Ammon's horn (tissue), 1 donor: ENCODE measurements around the gene NCKAP5.
"Not testable (repeated sequence)": the region's sequence is repeated elsewhere in the genome, so short reads cannot be mapped to it uniquely, and the experiment has no call there.

Experiments
- DNase-seq: peaks from one replicate; pipeline ENCODE4 v3.0.0-alpha.2; 2016; ENCODE audit warnings: low spot score

NCKAP5 gene

DNA sequence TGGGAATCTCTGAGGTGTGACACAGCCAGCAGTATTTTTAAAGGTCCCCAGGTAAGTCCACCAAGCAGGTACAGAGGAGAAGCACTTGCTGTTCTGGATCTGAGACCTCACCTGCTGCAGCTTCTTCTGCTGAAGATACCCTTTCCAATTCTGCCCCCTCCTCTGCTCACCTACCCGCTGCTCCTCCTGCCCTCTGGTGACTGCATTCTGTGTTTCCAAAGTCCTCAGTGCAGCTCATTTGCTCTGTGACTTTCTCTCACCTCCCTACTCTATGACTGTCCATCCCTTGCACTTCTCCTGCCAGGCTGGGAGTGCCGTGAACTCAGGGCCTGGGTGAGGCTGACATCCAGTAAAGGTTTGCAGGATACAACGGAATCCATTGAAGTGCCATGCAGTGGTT lies 693.1 kb downstream of the NCKAP5 start:
- DNase-seq: no peak

DNA sequence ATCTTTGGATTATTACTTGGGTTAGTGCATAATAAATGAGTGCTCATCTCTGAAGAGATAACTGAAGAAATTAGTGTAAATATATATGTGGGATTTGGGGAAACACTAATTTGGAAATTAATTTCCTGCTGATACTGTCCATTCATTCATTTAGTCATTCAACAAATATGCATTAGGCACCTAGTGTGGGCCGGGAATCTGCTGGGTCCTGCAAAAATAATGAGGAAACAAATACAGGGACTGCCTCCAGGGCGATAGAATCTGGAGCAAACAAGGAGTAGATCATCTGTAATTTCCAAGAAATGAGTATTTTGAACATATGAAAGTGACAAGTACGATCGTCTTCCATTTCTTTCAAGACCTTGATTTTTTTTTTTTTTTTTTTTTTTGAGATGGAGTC lies 694.5 kb downstream of the NCKAP5 start:
- DNase-seq: no peak

DNA sequence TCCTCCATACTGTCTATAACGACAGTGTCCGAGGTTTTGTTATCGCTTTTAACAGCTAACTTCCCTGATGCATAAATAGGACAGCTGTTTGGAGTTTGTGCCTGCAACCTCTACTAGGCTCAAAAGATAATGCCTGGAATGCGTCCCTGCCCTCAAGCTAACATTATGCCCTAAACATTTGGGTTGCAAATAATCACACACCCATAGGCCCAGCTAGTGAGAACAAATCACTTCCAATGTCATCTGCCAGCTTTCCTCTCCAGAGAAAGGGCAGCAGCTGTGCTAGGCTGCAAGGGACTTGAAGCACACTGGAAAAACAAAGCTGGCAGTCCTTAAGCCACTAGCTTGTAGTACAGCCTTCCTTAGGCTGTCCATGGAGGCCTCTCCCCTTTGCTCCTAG lies 696.4 kb downstream of the NCKAP5 start:
- DNase-seq: no peak

DNA sequence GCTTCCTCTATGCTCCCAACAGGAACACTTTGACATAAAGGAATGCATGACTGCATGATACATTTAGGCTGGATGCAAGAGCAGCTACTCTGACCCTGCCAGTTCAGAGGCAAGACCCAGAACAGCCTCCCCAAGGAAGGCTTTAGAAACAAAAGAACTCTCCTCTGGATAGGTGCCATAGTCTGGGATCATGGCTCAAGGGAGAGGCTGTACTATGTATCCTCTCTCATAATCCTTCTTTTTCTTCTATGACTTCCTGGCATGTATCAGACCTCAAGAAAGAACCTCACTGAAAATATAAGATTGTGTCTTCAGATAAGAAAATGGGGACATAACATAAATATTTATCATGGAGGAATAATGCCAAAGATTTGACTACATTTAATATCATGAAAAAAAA lies 704.3 kb downstream of the NCKAP5 start:
- DNase-seq: no peak

DNA sequence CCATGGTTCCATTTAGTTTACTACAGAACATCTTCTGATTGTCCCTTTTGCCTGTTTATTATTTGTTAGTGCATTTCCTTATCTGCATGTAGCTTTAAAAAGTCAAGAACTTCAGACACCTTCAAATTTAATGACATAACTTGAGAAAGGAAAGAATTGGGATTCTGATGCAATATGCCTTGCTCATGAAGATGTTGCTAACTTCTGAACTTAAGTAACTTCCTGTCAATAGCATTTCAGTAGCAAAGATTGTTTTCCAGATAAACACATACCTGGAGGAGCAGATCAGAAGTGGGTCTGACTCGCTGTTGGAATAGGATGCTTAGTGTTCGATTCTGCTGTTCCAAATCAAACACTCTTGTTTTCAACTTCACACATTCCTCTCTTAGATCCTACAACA lies 708.0 kb downstream of the NCKAP5 start:
- no peak for DNase-seq

DNA sequence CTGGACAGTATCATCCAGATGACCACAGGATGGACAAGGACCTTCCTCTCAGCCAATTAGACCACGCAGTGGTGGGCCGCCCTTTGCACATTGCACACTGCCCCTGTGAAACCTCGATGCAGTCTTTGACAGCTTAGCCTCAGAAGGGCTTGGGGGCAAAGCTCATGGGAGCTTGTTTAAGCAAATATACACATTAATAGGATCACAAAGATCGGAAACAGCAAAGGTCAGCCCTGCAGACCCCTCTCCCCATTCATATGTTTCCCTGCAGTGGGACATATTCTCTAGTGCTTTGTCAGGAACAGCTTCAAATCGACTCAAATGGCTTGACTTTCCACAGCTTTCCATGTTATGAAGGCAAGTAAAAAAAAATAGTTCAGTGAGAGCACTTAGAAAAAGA lies 708.7 kb downstream of the NCKAP5 start:
- DNase-seq: no peak

DNA sequence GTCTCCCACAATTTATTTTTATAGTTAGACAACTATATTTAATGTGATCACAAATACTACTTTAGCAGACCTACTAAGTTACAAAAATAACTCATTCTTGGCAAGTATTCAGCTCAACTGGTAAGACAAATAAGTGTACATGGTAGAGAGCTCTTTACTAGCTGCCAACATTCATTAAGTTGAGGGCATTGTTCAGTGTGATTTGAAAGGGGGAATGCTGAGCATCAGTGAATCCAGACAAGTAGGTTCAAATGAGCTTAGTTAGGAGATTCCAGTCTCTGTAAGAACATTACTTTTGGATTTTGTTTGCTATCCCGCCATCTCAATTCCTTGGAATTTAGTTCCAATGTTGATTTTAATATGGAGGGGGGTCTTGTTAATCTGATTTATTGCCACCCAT lies 710.9 kb downstream of the NCKAP5 start:
- DNase-seq: no peak

DNA sequence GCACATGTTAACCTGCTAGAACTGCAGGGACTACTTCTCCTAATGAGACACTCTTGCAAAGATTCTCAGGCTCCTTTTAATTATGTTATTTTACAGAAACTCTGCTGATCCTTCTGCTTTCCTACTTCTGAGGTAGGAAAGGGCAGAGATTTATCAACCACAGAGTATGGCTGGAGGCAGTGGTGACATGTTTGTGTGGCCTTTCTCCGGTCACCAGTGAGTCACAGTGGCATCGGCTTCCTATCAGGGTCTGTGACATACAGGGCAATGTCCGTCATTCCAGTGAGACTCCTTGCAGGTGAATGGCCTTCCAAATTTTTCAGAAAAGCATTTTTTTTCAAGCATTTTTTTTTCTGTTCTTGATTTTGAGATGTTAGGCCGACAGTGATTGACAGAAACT lies 717.6 kb downstream of the NCKAP5 start:
- DNase-seq: no peak

DNA sequence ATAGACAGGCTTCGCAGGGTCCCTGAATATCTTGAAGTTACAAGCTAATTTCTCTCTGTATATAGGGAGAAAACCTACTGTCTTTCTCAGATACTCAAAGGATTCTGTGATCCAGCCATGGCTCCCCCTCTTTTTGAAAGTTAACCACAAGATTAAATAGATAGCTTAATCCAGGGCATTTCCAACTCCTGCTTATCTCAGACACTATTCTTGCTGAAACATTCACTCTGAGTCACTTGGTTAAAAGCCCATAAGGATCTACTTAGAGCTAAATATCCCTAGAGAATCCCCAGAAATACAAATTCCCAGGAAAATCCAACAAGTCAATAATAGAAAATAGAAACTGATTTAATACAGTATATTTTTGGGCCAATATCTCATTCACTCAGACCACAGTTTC lies 719.1 kb downstream of the NCKAP5 start:
- DNase-seq: no peak

DNA sequence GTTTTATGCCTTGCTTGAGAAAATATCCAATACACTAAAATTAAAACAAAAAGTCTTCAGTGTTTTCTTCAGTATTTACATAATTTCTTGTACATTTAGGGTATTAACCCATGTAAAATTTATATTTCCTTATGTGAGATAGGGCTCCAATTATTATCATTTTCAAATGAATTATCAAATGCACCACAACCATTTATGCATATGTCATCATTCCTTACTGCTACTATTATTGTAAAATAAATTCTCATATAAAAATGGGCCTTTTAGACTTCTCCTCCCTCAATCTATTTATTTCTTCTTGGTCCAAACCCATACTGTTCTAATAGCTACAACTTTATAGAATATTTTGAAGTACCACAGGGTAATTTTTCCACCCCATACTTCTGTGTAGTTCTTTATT lies 722.9 kb downstream of the NCKAP5 start:
- DNase-seq: no peak

DNA sequence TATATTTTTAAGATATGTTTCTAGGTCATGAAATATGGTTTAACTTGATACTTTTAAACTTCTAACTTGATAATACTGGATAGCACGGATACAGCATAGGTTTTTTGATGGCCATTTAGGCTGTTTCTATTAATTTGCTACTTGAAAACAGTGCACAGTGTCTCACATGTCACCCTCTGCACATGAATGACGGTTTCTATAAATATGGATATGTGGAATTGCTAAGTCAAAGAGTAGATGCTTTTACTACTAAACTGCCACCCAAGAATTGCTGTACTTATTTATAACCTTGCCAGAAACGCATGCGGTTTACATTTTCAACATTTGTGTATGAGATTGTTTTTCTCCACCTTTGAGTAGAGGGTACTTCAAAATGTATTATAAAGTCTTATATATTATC lies 723.7 kb downstream of the NCKAP5 start:
- DNase-seq: no peak

DNA sequence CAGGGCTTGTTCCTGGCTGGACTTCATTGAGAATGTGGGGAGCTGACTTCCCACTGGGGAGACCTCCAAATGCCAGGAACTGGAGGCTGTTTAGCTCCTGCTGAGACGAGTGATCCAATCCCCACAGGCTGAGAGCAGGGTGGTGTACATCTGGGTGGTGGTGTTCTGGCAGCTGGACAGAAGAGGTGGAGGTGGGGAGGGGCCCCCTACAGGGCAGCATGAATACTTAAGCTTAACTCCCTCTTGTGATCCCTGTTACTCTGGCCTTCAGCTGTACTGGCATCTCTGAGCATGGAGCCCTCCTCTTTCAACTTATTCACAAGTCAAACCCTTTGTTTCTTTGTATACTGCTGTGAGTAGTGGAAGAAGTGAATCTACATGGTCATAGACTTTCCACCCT lies 730.5 kb downstream of the NCKAP5 start:
- no peak for DNase-seq

DNA sequence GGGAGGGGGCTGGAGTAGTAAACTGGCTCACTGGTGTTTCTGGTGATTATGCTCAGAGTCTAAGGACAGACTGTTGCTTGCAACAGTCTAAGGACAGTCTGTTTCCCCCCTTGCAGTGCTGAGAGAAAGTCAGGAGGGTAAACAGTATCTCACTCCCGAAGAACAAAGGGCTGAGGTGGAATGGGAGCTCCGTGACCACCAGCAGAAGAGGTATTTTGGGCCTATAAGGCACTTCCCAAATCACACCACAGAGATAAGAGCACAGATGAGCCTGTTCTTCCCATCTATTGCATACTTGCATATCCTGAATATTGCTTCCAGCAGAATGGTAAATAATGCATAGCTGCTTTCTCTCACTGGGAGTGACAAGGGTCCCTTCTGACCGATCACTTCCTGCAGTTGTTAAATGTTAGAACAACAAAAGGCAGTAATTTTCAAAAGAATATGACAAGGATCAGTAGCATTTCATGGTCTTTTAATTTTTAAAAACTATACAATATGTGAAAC lies 737.9 kb downstream of the NCKAP5 start:
- DNase-seq: no peak

DNA sequence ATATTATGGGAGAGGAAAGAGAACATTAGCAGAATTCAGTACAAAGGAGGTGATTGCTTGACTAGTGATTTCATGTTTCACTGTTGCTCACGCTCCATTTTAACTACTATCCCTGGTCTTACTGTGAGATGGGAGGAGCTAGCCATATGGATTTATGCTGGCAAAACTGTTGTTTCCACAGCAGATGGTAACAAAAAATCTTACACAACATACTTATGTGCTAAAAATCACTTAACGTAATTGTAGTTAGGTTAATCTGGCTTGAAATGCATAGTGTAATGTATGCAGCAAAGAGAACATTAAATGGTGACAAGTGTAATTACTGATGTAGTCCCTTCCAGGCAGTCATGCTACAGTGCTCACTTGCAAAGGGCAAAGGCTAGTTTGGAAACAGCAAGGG lies 742.7 kb downstream of the NCKAP5 start:
- no peak for DNase-seq

DNA sequence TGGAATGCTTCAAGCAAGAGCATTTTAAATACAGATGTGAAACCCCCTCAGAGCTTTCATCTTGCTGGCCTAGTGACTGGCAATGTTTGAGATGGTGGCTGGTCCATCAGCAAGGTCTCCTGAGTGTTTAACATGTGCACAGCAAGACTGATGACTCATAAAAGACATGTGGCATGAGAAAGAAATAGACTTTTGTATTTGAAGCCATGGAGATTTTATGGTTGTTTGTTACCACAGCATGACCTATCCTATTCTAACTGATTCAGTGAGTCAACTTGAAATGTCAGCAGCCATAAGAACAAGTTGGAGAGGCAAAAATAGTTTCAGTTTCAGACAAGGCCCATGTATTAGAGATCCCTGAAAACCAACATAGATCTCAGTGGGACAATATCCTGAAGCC lies 743.5 kb downstream of the NCKAP5 start:
- no peak for DNase-seq

DNA sequence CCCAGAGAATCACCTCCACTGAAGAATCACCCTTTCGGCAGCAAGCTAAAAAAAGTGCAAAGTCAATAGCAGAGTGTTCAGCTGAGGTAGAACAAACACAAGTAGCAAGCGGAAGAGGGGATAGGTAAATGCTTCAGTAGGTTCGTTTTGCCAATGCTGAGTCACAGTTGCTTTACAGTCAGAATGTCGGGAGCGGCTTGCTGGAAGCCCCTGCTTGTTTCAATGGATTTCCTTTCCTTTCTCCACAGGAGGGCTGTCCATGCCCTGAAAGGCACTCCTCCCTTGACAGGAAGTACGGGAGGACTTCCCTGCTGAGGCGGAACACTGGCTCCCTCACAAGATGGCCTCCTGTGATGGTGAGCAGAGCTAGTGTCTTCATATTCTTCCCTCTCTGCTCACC lies 752.0 kb downstream of the NCKAP5 start:
- DNase-seq: no peak

DNA sequence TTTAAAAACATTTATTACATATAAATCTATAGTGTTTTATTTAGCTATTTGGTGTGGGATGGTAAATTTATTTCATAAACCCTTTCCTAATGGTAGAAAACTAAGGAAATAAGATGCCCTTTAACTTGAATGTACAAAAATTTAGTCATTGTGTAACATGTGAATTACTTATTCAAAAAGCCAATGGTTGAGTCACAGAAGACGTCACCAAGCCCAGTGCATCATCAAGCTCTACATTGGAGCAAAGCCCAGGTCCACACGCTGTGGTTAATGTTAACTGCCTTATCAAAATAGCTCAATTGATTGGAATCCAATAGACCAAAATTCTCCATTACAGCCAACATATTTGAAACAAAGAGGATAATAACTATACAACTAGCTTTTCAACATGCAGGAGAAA lies 752.7 kb downstream of the NCKAP5 start:
- no peak for DNase-seq

DNA sequence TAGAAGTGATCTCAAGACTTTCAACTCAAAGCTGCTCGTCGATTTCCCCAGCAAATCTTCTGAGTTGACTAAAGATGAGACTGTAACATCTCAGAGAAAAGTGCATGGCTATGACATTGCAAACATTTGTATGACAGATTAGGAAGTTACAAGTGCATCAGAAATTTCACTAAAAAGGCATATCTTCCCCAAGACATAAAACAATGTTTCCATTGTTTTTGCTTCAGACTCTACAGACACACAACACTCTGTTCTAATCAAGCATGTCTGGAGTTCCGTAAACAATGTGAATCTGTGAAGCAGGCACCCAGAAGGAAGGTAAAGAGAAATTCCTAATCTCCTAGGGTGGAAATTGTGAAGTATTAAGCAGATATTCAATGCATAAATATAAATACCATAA lies 753.6 kb downstream of the NCKAP5 start:
- peak; percentile 41 for DNase-seq

DNA sequence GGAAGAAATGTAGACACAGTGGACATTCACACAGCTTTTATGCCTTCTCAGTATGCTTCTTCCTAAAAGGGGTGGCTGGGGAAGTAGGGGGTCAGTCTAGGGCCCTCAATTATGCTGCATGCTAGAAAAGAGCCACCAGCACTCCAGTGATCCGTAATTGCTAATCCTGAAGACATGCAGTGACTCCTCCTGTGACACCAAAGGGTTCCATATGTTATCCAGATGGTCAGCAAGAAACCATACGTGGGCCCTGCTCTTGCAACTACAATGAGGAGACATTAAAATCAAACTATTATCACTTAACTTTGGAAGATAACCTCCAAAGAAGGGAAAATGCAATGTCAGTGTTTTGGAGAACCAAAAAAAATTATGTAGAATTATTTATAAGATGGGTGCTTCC lies 754.8 kb downstream of the NCKAP5 start:
- DNase-seq: no peak

DNA sequence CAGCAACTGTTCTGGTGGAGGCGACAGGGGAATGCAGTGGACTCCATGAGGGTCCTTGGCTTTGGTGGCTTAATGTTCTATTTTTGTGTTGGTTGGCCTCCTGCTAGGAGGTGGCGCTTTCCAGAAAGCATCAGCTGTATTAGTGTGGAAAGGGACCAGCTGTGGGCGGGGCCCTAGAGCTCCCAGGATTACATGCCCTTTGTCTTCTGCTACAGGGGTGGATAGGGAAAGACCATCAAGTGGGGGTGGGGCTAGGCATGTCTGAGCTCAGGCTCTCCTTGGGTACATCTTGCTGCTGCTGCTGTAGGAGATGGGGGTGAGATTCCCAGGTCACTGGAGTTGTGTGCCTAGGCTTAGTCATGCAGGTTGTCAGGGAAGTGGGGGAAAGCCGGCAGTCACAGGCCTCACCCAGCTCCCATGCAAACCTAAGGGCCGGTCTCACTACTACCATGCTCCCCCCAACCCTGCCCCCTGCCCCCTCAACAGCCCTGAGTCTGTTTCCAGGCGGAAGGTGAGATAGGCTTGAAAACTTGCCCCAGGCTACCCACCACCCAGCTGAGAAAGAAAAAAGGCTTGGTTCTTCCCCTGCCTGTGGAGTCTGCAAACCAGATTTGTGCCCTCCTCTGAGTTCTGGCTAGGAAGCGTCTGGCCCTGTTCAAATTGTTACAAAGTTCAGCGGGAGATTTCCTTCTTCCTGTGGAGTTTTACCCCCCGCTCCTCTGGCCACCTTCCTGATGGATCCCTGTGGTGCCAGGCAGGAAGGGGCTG lies 756.9 kb downstream of the NCKAP5 start:
- no peak for DNase-seq

DNA sequence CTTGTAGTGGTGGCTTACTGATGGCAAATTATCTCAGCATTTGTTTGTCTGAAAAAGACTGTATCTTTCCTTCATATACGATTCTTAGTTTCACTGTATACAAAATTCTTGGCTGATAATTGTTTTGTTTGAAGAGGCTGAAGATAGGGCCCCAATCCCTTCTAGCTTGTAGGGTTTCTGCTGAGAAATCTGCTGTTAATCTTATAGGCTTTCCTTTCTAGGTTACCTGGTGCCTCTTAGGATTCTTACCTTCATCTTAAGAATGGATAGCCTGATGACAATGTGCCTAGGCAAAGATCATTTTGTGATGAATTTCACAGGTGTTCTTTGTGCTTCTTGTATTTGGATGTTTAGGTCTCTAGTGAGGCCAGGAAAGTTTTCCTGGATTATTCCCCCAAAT lies 758.3 kb downstream of the NCKAP5 start:
- not testable (repeated sequence) for DNase-seq

DNA sequence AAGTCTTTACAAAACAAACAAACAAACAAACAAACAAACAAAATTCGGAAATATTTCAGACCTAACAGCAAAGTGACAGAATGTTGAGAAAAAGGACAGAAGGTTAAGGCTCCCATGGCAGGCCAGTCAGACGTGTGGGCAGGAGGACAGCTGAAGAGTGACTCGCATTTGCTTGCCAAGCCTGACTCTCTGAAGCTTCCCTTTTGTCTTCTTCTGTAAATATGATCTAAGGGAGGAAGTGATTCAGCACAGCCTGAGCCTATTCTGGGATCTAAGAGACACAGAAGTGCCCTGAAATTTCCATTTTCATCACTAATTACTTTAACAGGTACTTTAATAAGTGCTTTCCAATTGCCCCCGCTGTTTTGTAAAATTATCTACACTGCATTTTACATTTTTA lies 764.2 kb downstream of the NCKAP5 start:
- peak; percentile 76 for DNase-seq

DNA sequence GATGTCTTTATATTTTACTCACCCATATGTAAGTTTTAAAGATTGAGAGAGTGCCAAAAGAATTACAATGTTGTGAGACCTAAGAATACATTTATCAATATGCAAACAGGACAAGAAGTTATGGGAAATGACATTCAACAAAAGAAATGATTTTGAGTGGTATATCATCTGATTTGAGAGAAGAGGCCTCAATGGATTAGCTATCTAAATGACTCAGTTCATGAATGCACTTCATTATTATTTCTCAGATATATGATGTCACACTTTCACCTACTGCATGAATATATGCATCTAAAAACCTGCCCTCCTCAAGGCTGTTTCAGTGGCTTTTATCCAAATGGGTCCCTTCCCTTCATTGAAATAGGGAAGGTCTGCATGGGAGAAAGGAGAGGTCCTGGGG lies 769.9 kb downstream of the NCKAP5 start:
- DNase-seq: no peak

DNA sequence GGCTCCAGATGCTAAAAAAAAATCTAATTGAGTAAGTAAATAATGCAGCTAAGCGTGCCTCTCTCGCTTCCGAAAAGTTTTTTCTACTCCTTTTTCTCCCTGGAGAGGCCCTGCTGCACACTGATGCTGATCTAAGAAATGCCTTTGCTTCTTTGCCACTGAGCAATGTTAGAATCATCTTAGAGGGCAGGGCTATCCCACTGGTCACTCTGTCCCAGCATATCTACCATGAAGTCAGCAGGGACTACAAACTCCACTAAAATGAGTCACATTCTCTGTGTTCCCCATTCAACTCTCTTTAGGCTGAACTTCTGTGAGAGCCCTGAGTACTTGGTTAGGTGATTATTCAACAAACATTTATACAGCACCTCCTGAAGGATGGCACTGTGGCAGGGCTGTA lies 770.7 kb downstream of the NCKAP5 start:
- no peak for DNase-seq
